Measurements from ENCODE around the gene CFAP61.

CFAP61 gene

GRCh38 chr20:20369250-20370093 is 317.1 kb downstream of the CFAP61 start:
- no peak for DNase-seq (ENCODE audit: low read depth)
- no peak for TF ChIP-seq CTCF (conservative IDR thresholded peaks at IDR 0.05; ENCODE audit: low read length)
- no peak overlapping the region for H3K4me3 ChIP-seq (ENCODE audit: low read length)

DNA sequence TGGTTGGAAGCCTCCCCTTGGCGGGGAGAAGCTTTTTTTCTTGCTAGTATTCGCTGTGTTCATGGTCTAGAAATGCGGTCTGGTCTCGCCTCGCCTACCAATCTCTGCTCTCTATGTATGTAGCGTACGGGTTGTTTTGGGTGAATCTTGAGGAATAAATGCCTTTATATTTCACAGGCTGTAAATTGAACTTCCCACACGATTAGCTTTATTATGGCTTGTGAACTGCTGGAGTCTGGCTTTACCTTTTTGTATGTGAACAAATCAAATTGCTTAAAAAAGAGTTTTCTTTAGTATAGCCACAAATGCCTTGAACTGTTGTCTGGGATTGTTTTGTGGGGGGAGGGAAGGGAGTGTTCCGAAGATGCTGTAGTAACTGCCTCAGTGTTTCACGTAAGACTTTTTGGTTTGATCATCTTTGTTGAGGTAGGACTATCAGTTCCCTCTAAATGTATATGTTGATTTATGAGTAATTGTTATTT is 317.8 kb downstream of the CFAP61 start:
- TF ChIP-seq CTCF (conservative IDR thresholded peaks at IDR 0.05; ENCODE audit: low read length) = no peak
- H3K4me3 ChIP-seq (ENCODE audit: low read length) = no peak overlapping the region
- no peak for DNase-seq (ENCODE audit: low read depth)

- H3K4me3 ChIP-seq (ENCODE audit: low read length) = no peak overlapping the region
- TF ChIP-seq CTCF (conservative IDR thresholded peaks at IDR 0.05; ENCODE audit: low read length) = no peak
These were observed 318.8 kb downstream of the CFAP61 start for GRCh38 chr20:20371083-20371482.

DNA sequence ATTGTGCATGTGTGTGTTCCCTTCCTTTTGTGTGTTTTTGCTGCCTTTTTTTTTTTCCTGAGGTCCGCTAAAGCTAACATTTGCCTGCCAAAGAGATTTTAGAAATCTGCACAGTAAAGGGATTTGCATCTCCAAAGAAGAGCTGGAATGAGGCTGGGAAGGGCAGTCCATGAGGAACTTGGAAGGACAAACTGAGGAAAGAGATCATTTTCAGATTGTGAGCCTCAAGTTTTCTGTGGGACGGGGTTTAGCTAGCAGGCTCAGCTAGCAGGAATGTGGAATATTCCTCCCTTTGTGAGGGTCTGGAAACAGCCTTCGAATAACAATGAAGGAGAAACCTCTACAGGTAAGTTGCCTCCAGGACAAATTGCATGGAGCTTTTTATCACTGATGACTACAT is 319.3 kb downstream of the CFAP61 start:
- no peak overlapping the region for H3K4me3 ChIP-seq (ENCODE audit: low read length)
- no peak for DNase-seq (ENCODE audit: low read depth)
- no peak for TF ChIP-seq CTCF (conservative IDR thresholded peaks at IDR 0.05; ENCODE audit: low read length)

More at GRCh38 chr20:20371083-20371482, 318.8 kb downstream of the CFAP61 start:
- no peak for DNase-seq (ENCODE audit: low read depth)

GRCh38 chr20:20373091-20373571 is 320.8 kb downstream of the CFAP61 start:
- TF ChIP-seq CTCF (conservative IDR thresholded peaks at IDR 0.05; ENCODE audit: low read length) = no peak
- peak; percentile 85 for DNase-seq (ENCODE audit: low read depth)

DNA sequence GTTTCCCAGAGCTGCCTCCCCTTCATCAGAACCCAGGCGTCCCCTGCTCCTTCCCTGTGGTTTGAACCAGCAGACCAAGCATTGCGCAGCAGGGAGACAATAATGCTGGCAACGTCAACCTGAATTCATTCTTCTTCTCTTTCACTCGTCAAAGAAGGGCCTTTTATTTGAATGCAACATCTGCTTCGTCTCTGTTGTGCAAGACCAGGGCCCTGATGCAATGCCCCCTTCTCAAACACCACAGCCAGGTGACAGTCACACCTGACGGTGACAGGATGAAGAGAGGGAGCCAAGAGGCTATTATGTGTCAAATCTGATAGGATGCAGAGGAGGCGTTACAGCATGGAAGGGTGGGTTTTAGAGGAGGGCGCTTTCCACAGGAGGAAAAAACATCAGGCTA is 323.5 kb downstream of the CFAP61 start:
- no peak for TF ChIP-seq CTCF (conservative IDR thresholded peaks at IDR 0.05; ENCODE audit: low read length)
- DNase-seq (ENCODE audit: low read depth) = no peak
- no peak overlapping the region for H3K4me3 ChIP-seq (ENCODE audit: low read length)

More at GRCh38 chr20:20373091-20373571, 320.8 kb downstream of the CFAP61 start:
- H3K4me3 ChIP-seq (ENCODE audit: low read length) = no peak overlapping the region

GRCh38 chr20:20386192-20386591 is 333.9 kb downstream of the CFAP61 start:
- H3K4me3 ChIP-seq (ENCODE audit: low read length) = no peak overlapping the region
- DNase-seq (ENCODE audit: low read depth) = no peak
- no peak for TF ChIP-seq CTCF (conservative IDR thresholded peaks at IDR 0.05; ENCODE audit: low read length)

All from AG10803 (cell line).